PC-9 (cell line): ENCODE results near the gene UPF3A. TPM values are rescaled to one million over a fixed set of nuclear protein-coding genes. Genes with fewer than 3 reads are reported as not detected.

Source experiments
- BruUV-seq: library from RNA; stranded (reverse); fragments of 400-500 nt; replicated peaks from 2 replicates; lab custom pipeline; 2021; lab: Mats Ljungman, UMichigan
- CTCF ChIA-PET: fragments of 300-600 bp; sonication (Branson Sonifier 250); formaldehyde crosslinking; loops from one replicate; lab custom pipeline; 2022; ENCODE audit warnings: antibody characterized with exemption; lab: Charles Lee
- POLR2A ChIA-PET: fragments of 300-600 bp; sonication (Branson Sonifier 250); formaldehyde crosslinking; loops from one replicate; lab custom pipeline; 2022; ENCODE audit warnings: antibody characterized with exemption; ENCODE audit not compliant: unreplicated experiment; lab: Charles Lee
- DNase-seq, 2 experiments: peaks; one replicate each; pipeline versions ENCODE4 v3.0.0 to v3.0.0-alpha.2; 2015 to 2022; ENCODE audit warnings: mixed read lengths in 1 of 2
- H2AFZ ChIP-seq: fragments of 200-600 bp; sonication (generic); 2 replicates; pipeline ENCODE4 v1.8.1; 2017; ENCODE audit warnings: antibody characterized with exemption
- H3F3A ChIP-seq: fragments of 200-600 bp; sonication (generic); 2 replicates; pipeline ENCODE4 v1.8.1; 2017; ENCODE audit warnings: antibody characterized with exemption, mild to moderate bottlenecking, low read depth; ENCODE audit not compliant: insufficient read depth
- H3K27ac ChIP-seq: fragments of 200-600 bp; sonication (generic); 2 replicates; pipeline ENCODE4 v1.6.1; 2016; ENCODE audit warnings: mixed run types
- H3K27me3 ChIP-seq: fragments of 200-600 bp; sonication (generic); 2 replicates; pipeline ENCODE4 v1.6.1; 2016; ENCODE audit warnings: low read depth, mixed run types; ENCODE audit not compliant: insufficient read depth
- H3K36me3 ChIP-seq: fragments of 200-600 bp; sonication (generic); 2 replicates; pipeline ENCODE4 v1.6.1; 2016; ENCODE audit warnings: low read depth, mixed run types
- H3K4me1 ChIP-seq: fragments of 200-600 bp; sonication (generic); replicated peaks from 2 replicates; pipeline ENCODE4 v1.6.1; 2016; ENCODE audit warnings: mixed run types; ENCODE audit not compliant: insufficient read depth
- H3K4me2 ChIP-seq: fragments of 200-600 bp; sonication (generic); 2 replicates; pipeline ENCODE4 v1.6.1; 2017; ENCODE audit warnings: mixed run types
- H3K4me3 ChIP-seq: fragments of 200-600 bp; sonication (generic); 2 replicates; pipeline ENCODE4 v1.6.1; 2016; ENCODE audit warnings: mixed run types
- H3K79me2 ChIP-seq: fragments of 200-600 bp; sonication (generic); 2 replicates; pipeline ENCODE4 v1.6.1; 2017; ENCODE audit warnings: low read depth, mixed run types
- H3K9me2 ChIP-seq: fragments of 200-600 bp; sonication (generic); 2 replicates; pipeline ENCODE4 v1.8.1; 2017; ENCODE audit warnings: mild to moderate bottlenecking; ENCODE audit not compliant: insufficient read depth
- H3K9me3 ChIP-seq: fragments of 200-600 bp; sonication (generic); 2 replicates; pipeline ENCODE4 v1.8.1; 2016; ENCODE audit warnings: low read depth; ENCODE audit not compliant: insufficient read depth
- H4K20me1 ChIP-seq: fragments of 200-600 bp; sonication (generic); 2 replicates; pipeline ENCODE4 v1.8.1; 2017; ENCODE audit not compliant: insufficient read depth
- EZH2 ChIP-seq: fragments of 200-600 bp; sonication (generic); IDR thresholded peaks from 2 replicates; pipeline ENCODE4 v1.8.0; 2017; ENCODE audit warnings: antibody characterized with exemption, low read depth
- intact Hi-C: fragments of 100-400 bp; cut with micrococcal nuclease; formaldehyde crosslinking; loops from one replicate; pipeline ENCODE4 v1.10.0; 2022; ENCODE audit not compliant: unreplicated experiment
- total RNA-seq: library from RNA; stranded (reverse); gene quantifications from 2 replicates; pipeline ENCODE4 v1.2.3, GENCODE V29; 2021
- TF ChIP-seq, protein P1 (sequence below): fragments of 200-600 bp; sonication (generic); conservative IDR thresholded peaks from 2 replicates; pipeline ENCODE4 v1.6.1; 2017; ENCODE audit warnings: mixed run types, antibody characterized with exemption, mild to moderate bottlenecking, moderate library complexity

The UPF3A gene
- total RNA-seq, 1 experiment from 2014 or later: 54.1 TPM

DNA sequence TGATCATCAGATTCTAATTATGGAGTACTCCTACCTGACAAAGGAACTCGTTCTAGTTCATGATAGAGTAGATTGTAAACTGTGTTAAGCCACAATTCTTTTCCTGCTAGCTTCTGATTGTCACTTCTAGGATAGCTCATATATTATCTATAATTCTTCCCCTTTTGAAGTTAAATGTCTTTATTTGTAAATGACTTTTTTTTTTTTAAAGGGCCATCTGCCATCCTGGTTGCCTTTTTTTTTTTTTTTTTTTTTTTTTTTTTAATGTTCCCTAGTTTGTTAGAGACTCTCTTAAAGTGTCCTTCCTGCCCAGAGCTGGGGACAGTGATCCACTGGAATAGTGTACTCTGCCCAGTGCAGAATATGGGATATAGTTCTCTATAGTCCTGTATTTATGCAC, 37.2 kb downstream of the UPF3A start:
- H4K20me1 ChIP-seq: peaks cover 10% of the 10 kb centered on the region
- ChIA-PET POLR2A (no interaction called here), CTCF (interaction anchor here (0.7 kb wide), 1 partner anchor 493 kb away, joined by 9 read pairs; no protein-coding TSS in a partner anchor)
- peaks cover 11% of the 10 kb centered on the region for H3K4me1 ChIP-seq
- H3K9me2 ChIP-seq: no peaks in the 10 kb centered on the region
- H3K27ac ChIP-seq: no peak overlapping the region
- no peaks in the 10 kb centered on the region for H3K9me3 ChIP-seq
- no peak for TF ChIP-seq EZH2
- TF ChIP-seq, protein P1, sequence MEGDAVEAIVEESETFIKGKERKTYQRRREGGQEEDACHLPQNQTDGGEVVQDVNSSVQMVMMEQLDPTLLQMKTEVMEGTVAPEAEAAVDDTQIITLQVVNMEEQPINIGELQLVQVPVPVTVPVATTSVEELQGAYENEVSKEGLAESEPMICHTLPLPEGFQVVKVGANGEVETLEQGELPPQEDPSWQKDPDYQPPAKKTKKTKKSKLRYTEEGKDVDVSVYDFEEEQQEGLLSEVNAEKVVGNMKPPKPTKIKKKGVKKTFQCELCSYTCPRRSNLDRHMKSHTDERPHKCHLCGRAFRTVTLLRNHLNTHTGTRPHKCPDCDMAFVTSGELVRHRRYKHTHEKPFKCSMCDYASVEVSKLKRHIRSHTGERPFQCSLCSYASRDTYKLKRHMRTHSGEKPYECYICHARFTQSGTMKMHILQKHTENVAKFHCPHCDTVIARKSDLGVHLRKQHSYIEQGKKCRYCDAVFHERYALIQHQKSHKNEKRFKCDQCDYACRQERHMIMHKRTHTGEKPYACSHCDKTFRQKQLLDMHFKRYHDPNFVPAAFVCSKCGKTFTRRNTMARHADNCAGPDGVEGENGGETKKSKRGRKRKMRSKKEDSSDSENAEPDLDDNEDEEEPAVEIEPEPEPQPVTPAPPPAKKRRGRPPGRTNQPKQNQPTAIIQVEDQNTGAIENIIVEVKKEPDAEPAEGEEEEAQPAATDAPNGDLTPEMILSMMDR: no peak
- no peaks in the 10 kb centered on the region for H3K27me3 ChIP-seq
- no peak for DNase-seq
- peaks cover 11% of the 10 kb centered on the region for H3F3A ChIP-seq
- no peak overlapping the region for H3K4me3 ChIP-seq
- no TSS peak for BruUV-seq
- peaks cover 60% of the 10 kb centered on the region for H3K79me2 ChIP-seq
- no peak overlapping the region for H3K4me2 ChIP-seq
- intact Hi-C loops: no loop called here
- no peak overlapping the region for H2AFZ ChIP-seq
- peaks cover 12% of the 10 kb centered on the region; the same call in 1 of the 2 replicates for H3K36me3 ChIP-seq

DNA sequence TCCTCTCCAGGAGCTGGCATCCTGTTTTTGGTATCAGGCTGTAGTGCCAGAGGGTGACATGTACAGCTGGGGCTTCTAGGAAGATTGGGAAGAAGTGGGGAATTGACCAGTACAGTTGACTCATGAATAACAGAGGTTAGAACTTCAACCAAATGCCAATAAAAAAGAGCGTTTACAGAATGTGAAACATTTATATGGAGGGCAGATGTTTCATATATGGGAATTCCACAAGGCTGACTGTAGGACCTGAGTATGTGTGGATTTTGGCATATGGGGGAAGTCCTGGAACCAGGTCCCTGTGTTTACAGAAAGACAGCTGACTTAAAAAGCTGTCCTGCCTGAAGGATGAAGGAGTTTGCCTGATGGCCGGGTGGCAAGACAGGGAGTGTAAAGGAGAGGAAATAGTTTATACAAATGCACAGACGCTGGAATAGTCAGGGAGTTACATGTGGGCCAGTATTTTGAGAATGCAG, 38.1 kb downstream of the UPF3A start:
- Histone ChIP-seq H3K36me3 (peaks cover 17% of the 10 kb centered on the region; the same call in 1 of the 2 replicates), H4K20me1 (peaks cover 10% of the 10 kb centered on the region), H3K4me3 (no peak overlapping the region), H3K4me2 (no peak overlapping the region), H3F3A (peaks cover 6% of the 10 kb centered on the region; the same call in 1 of the 2 replicates), H3K79me2 (peaks cover 56% of the 10 kb centered on the region), H3K4me1 (peaks cover 11% of the 10 kb centered on the region), H3K9me3 (no peaks in the 10 kb centered on the region), H3K27me3 (no peaks in the 10 kb centered on the region), H3K27ac (no peak overlapping the region), H3K9me2 (no peaks in the 10 kb centered on the region), H2AFZ (no peak overlapping the region)
- no peak for DNase-seq
- TF ChIP-seq, protein P1: no peak
- no peak for TF ChIP-seq EZH2
- POLR2A ChIA-PET: no interaction called here
- intact Hi-C loops: no loop called here
- no TSS peak for BruUV-seq
- CTCF ChIA-PET: no interaction called here

GRCh38 chr13:114320065-114320464, 38.7 kb downstream of the UPF3A start:
- ChIA-PET CTCF (no interaction called here), POLR2A (no interaction called here)
- H3K79me2 ChIP-seq: peaks cover 51% of the 10 kb centered on the region
- DNase-seq: no peak
- peaks cover 17% of the 10 kb centered on the region; the same call in 1 of the 2 replicates for H3K36me3 ChIP-seq
- no TSS peak for BruUV-seq
- no peak overlapping the region for H3K4me3 ChIP-seq
- peaks cover 1% of the 10 kb centered on the region; the same call in 1 of the 2 replicates for H3F3A ChIP-seq
- intact Hi-C loops: no loop called here
- peaks cover 10% of the 10 kb centered on the region for H4K20me1 ChIP-seq
- H3K27me3 ChIP-seq: no peaks in the 10 kb centered on the region
- no peak overlapping the region for H3K27ac ChIP-seq
- no peaks in the 10 kb centered on the region for H3K9me2 ChIP-seq
- H3K4me2 ChIP-seq: no peak overlapping the region
- TF ChIP-seq, protein P1: no peak
- TF ChIP-seq EZH2: no peak
- H3K9me3 ChIP-seq: no peaks in the 10 kb centered on the region
- peaks cover 9% of the 10 kb centered on the region for H3K4me1 ChIP-seq
- H2AFZ ChIP-seq: no peak overlapping the region
